IMR-90 (cell line): ENCODE measurements around the gene SPDYE4. TPM values are rescaled to one million over a fixed set of nuclear protein-coding genes. Genes with fewer than 3 reads are reported as not detected.

Experiments used
- ATAC-seq: fragments of 200-7000 bp; cut with Tn5 transposase; 2 replicates; pipeline ENCODE4 v1.9.1; 2020; ENCODE audit warnings: low read depth, mild to moderate bottlenecking, moderate library complexity
- BruUV-seq: library from RNA; stranded (reverse); fragments of 400-500 nt; replicated peaks from 2 replicates; lab custom pipeline; 2021; lab: Mats Ljungman, UMichigan
- CTCF ChIA-PET: fragments of 300-600 bp; formaldehyde crosslinking; extraction: SDS; loops from one replicate; lab custom pipeline; 2021; ENCODE audit warnings: antibody characterized with exemption; lab: Yijun Ruan, JAX
- POLR2A ChIA-PET: fragments of 300-600 bp; sonication (Branson Sonifier 250); formaldehyde crosslinking; loops from one replicate; lab custom pipeline; 2022; ENCODE audit warnings: antibody characterized with exemption; ENCODE audit not compliant: unreplicated experiment; lab: Charles Lee
- DNase-seq: peaks from one replicate; pipeline ENCODE4 v3.0.0; 2013
- H2AFZ ChIP-seq: replicated peaks from 2 replicates; pipeline ENCODE3; 2013; ENCODE audit warnings: low read length, mild to moderate bottlenecking; ENCODE audit not compliant: poor library complexity
- H2AK5ac ChIP-seq: 2 replicates; pipeline ENCODE4 v1.6.1; 2013; ENCODE audit warnings: low read depth, low read length, inconsistent platforms
- H2AK9ac ChIP-seq: replicated peaks from 2 replicates; pipeline ENCODE3; 2013; ENCODE audit warnings: mild to moderate bottlenecking, low read depth, low read length, moderate library complexity; ENCODE audit not compliant: poor library complexity
- H2BK120ac ChIP-seq: 2 replicates; pipeline ENCODE4 v1.6.1; 2013; ENCODE audit warnings: low read depth, low read length, inconsistent platforms
- H2BK15ac ChIP-seq: 3 replicates; pipeline ENCODE4 v1.6.1; 2013; ENCODE audit warnings: low read depth, low read length, inconsistent platforms
- H2BK20ac ChIP-seq: 2 replicates; pipeline ENCODE4 v1.6.1; 2013; ENCODE audit warnings: low read depth, mild to moderate bottlenecking, inconsistent platforms, low read length, moderate library complexity
- H2BK5ac ChIP-seq: 2 replicates; pipeline ENCODE4 v1.6.1; 2013; ENCODE audit warnings: mild to moderate bottlenecking, low read depth, low read length, inconsistent platforms; ENCODE audit not compliant: poor library complexity, severe bottlenecking
- H3K14ac ChIP-seq: replicated peaks from 2 replicates; pipeline ENCODE4 v1.6.1; 2013; ENCODE audit warnings: low read depth, low read length, inconsistent platforms
- H3K18ac ChIP-seq: 2 replicates; pipeline ENCODE4 v1.6.1; 2013; ENCODE audit warnings: low read depth, low read length, control low read depth
- H3K23ac ChIP-seq: 2 replicates; pipeline ENCODE4 v1.6.1; 2013; ENCODE audit warnings: low read depth, low read length, inconsistent platforms
- H3K27ac ChIP-seq: 2 replicates; pipeline ENCODE4 v1.5.1; 2013; ENCODE audit warnings: mild to moderate bottlenecking, control low read depth, low read length; ENCODE audit not compliant: insufficient read depth
- H3K27me3 ChIP-seq: 2 replicates; pipeline ENCODE4 v1.6.1; 2013; ENCODE audit warnings: low read length; ENCODE audit not compliant: control insufficient read depth, insufficient read depth
- H3K36me3 ChIP-seq: 2 replicates; pipeline ENCODE4 v1.6.1; 2013; ENCODE audit warnings: low read length, mixed read lengths; ENCODE audit not compliant: control insufficient read depth, insufficient read depth
- H3K4ac ChIP-seq: 2 replicates; pipeline ENCODE4 v1.6.1; 2013; ENCODE audit warnings: low read depth, low read length, inconsistent platforms
- H3K4me1 ChIP-seq: 2 replicates; pipeline ENCODE4 v1.6.1; 2013; ENCODE audit warnings: low read length, mixed read lengths; ENCODE audit not compliant: control insufficient read depth, insufficient read depth
- H3K4me2 ChIP-seq: 2 replicates; pipeline ENCODE4 v1.6.1; 2013; ENCODE audit warnings: low read depth, mild to moderate bottlenecking, control low read depth, low read length, moderate library complexity
- H3K4me3 ChIP-seq: 2 replicates; pipeline ENCODE4 v1.5.1; 2013; ENCODE audit warnings: low read depth, mild to moderate bottlenecking, control low read depth, low read length, moderate library complexity; ENCODE audit not compliant: insufficient read depth
- H3K56ac ChIP-seq: 2 replicates; pipeline ENCODE4 v1.6.1; 2013; ENCODE audit warnings: low read length, inconsistent platforms; ENCODE audit not compliant: insufficient read depth; ENCODE audit errors: extremely low read depth
- H3K79me1 ChIP-seq, 2 experiments: 2 replicates each; pipeline ENCODE4 v1.6.1; 2013; ENCODE audit warnings: low read length in 2 of 2, inconsistent platforms in 1 of 2, low read depth in 1 of 2
- H3K9ac ChIP-seq: 2 replicates; pipeline ENCODE4 v1.6.1; 2013; ENCODE audit warnings: low read depth, low read length, control low read depth
- H3K9me1 ChIP-seq: 2 replicates; pipeline ENCODE4 v1.6.1; 2013; ENCODE audit warnings: low read length, inconsistent platforms; ENCODE audit not compliant: insufficient read depth
- H3K9me3 ChIP-seq: 2 replicates; pipeline ENCODE4 v1.6.1; 2013; ENCODE audit warnings: low read length; ENCODE audit not compliant: control insufficient read depth, insufficient read depth
- H4K20me1 ChIP-seq: 2 replicates; pipeline ENCODE4 v1.6.1; 2013; ENCODE audit warnings: low read length, inconsistent platforms; ENCODE audit not compliant: insufficient read depth
- H4K5ac ChIP-seq: 2 replicates; pipeline ENCODE4 v1.6.1; 2013; ENCODE audit warnings: mild to moderate bottlenecking, low read depth, low read length, control low read depth
- H4K8ac ChIP-seq, 2 experiments: 2 replicates each; pipeline ENCODE4 v1.6.1; 2013; ENCODE audit warnings: low read depth in 2 of 2, low read length in 2 of 2, control low read depth in 1 of 2, inconsistent platforms in 1 of 2
- H4K91ac ChIP-seq: 2 replicates; pipeline ENCODE4 v1.6.1; 2013; ENCODE audit warnings: low read depth, low read length, inconsistent platforms; ENCODE audit not compliant: insufficient read depth
- FOS ChIP-seq: fragments of 150-350 bp; IDR thresholded peaks from 2 replicates; pipeline ENCODE4 v1.6.1; 2016; ENCODE audit warnings: low read depth, low read length
- MAZ ChIP-seq: IDR thresholded peaks from 2 replicates; pipeline ENCODE4 v1.6.1; 2012; ENCODE audit warnings: low read depth, mild to moderate bottlenecking, low read length, improper control_type of control experiment, moderate library complexity, borderline replicate concordance
- MXI1 ChIP-seq: IDR thresholded peaks from 2 replicates; pipeline ENCODE4 v1.6.1; 2012; ENCODE audit warnings: low read depth, mild to moderate bottlenecking, low read length, moderate library complexity, borderline replicate concordance
- RAD21 ChIP-seq: IDR thresholded peaks from 2 replicates; pipeline ENCODE4 v1.6.1; 2012; ENCODE audit warnings: low read length, improper control_type of control experiment
- RFX5 ChIP-seq: IDR thresholded peaks from 2 replicates; pipeline ENCODE4 v1.8.0; 2012; ENCODE audit warnings: low read depth, mild to moderate bottlenecking, low read length, moderate library complexity
- USF2 ChIP-seq: fragments of 150-350 bp; IDR thresholded peaks from 2 replicates; pipeline ENCODE4 v1.6.1; 2017; ENCODE audit warnings: mild to moderate bottlenecking, antibody characterized with exemption, low read length, low read depth
- WGBS, 2 experiments: methylation state at CpG; one replicate each; pipeline versions ENCODE4 v1.1.5 to v1.1.7; 2013; ENCODE audit warnings: missing lambda C conversion rate in 2 of 2; ENCODE audit not compliant: insufficient read length in 1 of 2; ENCODE audit errors: extremely low coverage in 2 of 2; 5-methylcytosine and 5-hydroxymethylcytosine counted together
- dilution Hi-C: fragments of 300-500 bp; cut with HindIII; formaldehyde crosslinking; loops from one replicate; pipeline ENCODE4 v1.14.3; 2018; ENCODE audit warnings: low sequenced_read_pairs; ENCODE audit not compliant: unreplicated experiment
- in situ Hi-C: fragments of 300-500 bp; cut with MboI; formaldehyde crosslinking; loops from 3 replicates; pipeline ENCODE4 v1.14.3; 2019; ENCODE audit warnings: low sequenced_read_pairs, inconsistent platforms, mixed read lengths
- intact Hi-C: fragments of 100-400 bp; cut with micrococcal nuclease; formaldehyde crosslinking; loops from 2 replicates; pipeline ENCODE4 v1.10.0; 2022
- polyA plus RNA-seq, 3 experiments: library from polyadenylated mRNA; depleted of rRNA; stranded (reverse); fragments of >200 nt; gene quantifications; 2 replicates each; pipeline ENCODE4 v1.2.3, GENCODE V29; 2012; ENCODE audit warnings: low replicate concordance in 1 of 3
- total RNA-seq: library from RNA; depleted of rRNA; stranded (reverse); fragments of >200 nt; gene quantifications from 2 replicates; pipeline ENCODE4 v1.2.3, GENCODE V29; 2012
- TF ChIP-seq, protein P1 (sequence below): fragments of 150-350 bp; IDR thresholded peaks from 2 replicates; pipeline ENCODE4 v1.6.1; 2016; ENCODE audit warnings: low read depth, mild to moderate bottlenecking, low read length, moderate library complexity, borderline replicate concordance

The SPDYE4 gene
- total and polyA plus RNA-seq, 2 of the 4 experiments (the other 2 are of a cell fraction), result not detected

DNA sequence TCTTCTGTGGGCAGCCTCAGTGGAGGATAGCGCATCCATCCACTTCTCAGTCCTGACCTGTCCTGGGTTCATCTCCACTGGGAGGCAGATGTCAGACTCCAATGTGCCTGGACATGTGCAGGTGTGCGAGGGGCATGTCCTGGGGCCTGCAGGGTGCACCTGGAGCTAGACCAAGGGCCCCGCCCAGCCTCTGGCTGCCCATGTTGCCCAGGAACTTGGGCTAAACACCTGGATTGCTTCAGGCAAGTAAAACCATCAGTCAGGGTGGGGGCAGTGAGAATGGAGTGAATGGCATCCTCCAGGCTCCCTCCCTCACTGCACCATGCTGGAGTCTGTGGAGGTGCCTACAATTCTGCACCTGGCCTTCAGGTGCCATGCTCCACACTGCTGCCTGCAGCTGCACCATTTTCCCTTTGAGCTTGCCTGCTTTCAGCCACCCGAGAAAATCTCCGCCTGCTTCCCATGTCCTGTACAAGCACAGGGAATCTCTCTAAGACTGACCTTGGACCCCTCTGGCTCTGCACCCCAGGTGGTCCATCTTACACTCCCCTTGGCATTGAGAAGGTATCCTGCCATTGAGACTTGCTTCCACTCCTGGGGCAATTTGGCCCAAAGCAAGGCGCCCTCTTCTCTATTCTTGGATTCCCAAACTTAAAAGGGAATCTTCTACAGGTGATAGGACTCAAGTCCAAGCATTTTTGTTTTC is 42.9 kb upstream of the SPDYE4 start:
- H3K36me3 ChIP-seq, result no peaks in the 10 kb centered on the region
- TF ChIP-seq FOS (no peak), RAD21 (no peak), RFX5 (no peak), USF2 (no peak), MAZ (no peak), MXI1 (no peak)
- TF ChIP-seq, protein P1, sequence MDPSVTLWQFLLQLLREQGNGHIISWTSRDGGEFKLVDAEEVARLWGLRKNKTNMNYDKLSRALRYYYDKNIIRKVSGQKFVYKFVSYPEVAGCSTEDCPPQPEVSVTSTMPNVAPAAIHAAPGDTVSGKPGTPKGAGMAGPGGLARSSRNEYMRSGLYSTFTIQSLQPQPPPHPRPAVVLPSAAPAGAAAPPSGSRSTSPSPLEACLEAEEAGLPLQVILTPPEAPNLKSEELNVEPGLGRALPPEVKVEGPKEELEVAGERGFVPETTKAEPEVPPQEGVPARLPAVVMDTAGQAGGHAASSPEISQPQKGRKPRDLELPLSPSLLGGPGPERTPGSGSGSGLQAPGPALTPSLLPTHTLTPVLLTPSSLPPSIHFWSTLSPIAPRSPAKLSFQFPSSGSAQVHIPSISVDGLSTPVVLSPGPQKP, result no peak
- H2BK120ac ChIP-seq, result no peak overlapping the region
- no peak overlapping the region for H4K91ac ChIP-seq
- H3K4me3 ChIP-seq, result no peak overlapping the region
- H3K4ac ChIP-seq, result no peak overlapping the region
- no peak overlapping the region for H3K4me2 ChIP-seq
- no CpG with 5 or more reads among the region's 6 CpGs for WGBS, 2 experiments
- H3K9me1 ChIP-seq, result no peaks in the 10 kb centered on the region
- H3K4me1 ChIP-seq, result no peaks in the 10 kb centered on the region
- peaks cover 18% of the 10 kb centered on the region; the same call in 1 of the 2 replicates for H3K27me3 ChIP-seq
- no peak overlapping the region for H4K8ac ChIP-seq
- H4K5ac ChIP-seq, result no peak overlapping the region
- H3K79me1 ChIP-seq, result no peaks in the 10 kb centered on the region
- intact Hi-C loops (no loop called here), in situ Hi-C loops (no loop called here), dilution Hi-C loops (no loop called here)
- no peak overlapping the region for H2BK15ac ChIP-seq
- DNase-seq (no peak), ATAC-seq (no peak)
- no peak overlapping the region for H3K18ac ChIP-seq
- H2AK9ac ChIP-seq, result no peak overlapping the region
- H2AFZ ChIP-seq, result no peak overlapping the region
- H4K20me1 ChIP-seq, result no peaks in the 10 kb centered on the region
- H2AK5ac ChIP-seq, result no peak overlapping the region
- no peak overlapping the region for H2BK5ac ChIP-seq
- no peak overlapping the region for H3K23ac ChIP-seq
- BruUV-seq, result no TSS peak
- no peak overlapping the region for H2BK20ac ChIP-seq
- no peak overlapping the region for H3K9ac ChIP-seq
- POLR2A ChIA-PET, result no interaction called here
- H3K9me3 ChIP-seq, result no peaks in the 10 kb centered on the region
- no peak overlapping the region for H3K56ac ChIP-seq
- H3K14ac ChIP-seq, result no peak overlapping the region
- no peak overlapping the region for H3K27ac ChIP-seq
- CTCF ChIA-PET, result no interaction called here
